Heart left ventricle (tissue), 13 donors: Measurements from ENCODE around the gene CCDC8.

Experiments
- CTCF ChIP-seq, 12 donors: fragments of 200-600 bp; sonication (generic) in 4 of 12; IDR thresholded peaks; one replicate each; pipeline versions ENCODE4 v1.5.0 to v1.8.0; 2018 to 2022; ENCODE audit warnings: antibody characterized with exemption in 12 of 12, mild to moderate bottlenecking in 5 of 12
- POLR2A ChIP-seq, 2 donors: fragments of 450-650 bp; IDR thresholded peaks; one replicate each; pipeline ENCODE4 v1.6.1; 2017; ENCODE audit warnings: antibody characterized with exemption in 2 of 2, mild to moderate bottlenecking in 2 of 2, moderate library complexity in 2 of 2
- donor health status: ischemic (EF 13 %, LVEDD 7.1; RV severe dilation, severe dysfunction).
- donor health status: DM: no; HTN: yes; CAD: no.
- donor health status: DM: no; HTN: no; CAD: no.
- donor health status: ischemic (EF 25% LVEDD 6.9; RV normal size, moderate dysfunction).
- donor health status: ischemic (EF 25% LVEDD 5.7; RV mildly dilated, moderate dysfunction).
- donor health status: ischemic (EF 35%, LVEDD 5.7; RV mildly dilated, moderate dysfunction).
- donor health status: nonischemic (EF 11% LVEDD 7.7; RV severe dilation, severe dysfunction).
- donor health status: DM: yes; HTN: yes; CAD: no.
- donor health status: PGD.
- donor health status: ischemic (EF 29% LVEDD 5.4; RV normal size, mild dysfunction).
- donor health status: nonischemic (EF 23%, LVEDD 6.1; RV moderate dilation, normal function).

GRCh38 chr19:46408664-46409039 is 4.7 kb downstream of the CCDC8 start:
- no peak for TF ChIP-seq POLR2A (IDR thresholded peaks at IDR 0.05)
- no peak for TF ChIP-seq CTCF (IDR thresholded peaks at IDR 0.05)
